ENCODE measurements around the gene ENO3. TPM values are rescaled to one million over a fixed set of nuclear protein-coding genes. Genes with fewer than 3 reads are reported as not detected.

Gene ENO3
- total RNA-seq, 1 donor from 2014 or later: 4.0 TPM

GRCh38 chr17:4949321-4950074, 1.4 kb upstream of the ENO3 start:
- DNase-seq (ENCODE audit: low spot score): peak; percentile 93

DNA sequence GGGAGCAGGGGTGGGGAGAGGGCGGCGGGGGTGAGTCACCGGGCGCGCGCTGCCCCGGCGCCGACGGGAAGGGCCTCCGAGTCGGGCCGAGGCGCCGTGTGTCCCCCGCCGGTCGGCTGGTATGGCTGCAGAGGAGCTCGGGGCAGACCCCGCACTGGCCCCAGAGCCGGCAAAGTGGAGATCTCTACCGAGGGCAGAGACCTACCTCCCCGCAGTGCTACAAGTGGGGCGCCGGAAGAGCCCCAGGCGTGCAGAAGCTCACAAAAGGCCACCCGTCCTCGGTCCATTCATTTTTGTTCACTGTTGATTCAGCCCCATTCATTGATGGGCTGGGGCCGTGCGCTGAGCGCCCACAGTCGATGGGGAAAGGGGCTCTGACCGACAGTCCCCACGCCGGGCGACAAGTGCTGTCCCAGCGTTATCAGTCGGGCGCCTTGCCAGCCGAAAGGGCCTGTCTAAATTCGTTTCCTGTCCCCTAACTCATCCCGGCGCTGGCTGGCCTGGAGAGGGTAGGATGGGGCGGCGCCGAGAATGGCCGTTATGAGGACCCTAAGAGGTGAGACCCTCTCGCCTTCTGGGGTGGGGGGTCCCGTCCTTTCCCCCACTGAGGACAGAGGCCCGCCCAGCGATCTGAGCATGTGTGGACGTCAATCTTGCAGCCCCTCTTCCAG, 709 bp upstream of the ENO3 start:
- DNase-seq (ENCODE audit: low spot score): no peak

DNA sequence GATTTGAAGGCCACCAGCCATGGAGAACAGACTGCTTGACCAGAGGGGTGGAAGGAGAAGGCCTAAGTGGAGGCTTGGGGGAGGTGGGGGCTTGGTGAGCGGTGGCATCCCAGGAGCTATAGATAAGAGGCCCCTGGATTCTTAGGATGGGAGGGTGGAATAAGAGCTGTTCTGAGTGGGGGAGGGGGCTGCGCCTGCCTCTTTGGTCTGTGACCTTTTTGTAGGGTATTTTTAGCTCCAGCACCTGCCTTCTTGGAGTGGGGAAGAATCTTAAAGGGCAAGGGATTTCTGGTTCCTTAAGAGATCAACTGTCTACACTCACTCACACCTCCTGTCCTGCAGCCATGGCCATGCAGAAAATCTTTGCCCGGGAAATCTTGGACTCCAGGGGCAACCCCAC, 567 bp downstream of the ENO3 start:
- DNase-seq (ENCODE audit: low spot score): no peak

- DNase-seq (ENCODE audit: low spot score): no peak
These were observed 2.6 kb downstream of the ENO3 start for GRCh38 chr17:4953451-4953961.

DNA sequence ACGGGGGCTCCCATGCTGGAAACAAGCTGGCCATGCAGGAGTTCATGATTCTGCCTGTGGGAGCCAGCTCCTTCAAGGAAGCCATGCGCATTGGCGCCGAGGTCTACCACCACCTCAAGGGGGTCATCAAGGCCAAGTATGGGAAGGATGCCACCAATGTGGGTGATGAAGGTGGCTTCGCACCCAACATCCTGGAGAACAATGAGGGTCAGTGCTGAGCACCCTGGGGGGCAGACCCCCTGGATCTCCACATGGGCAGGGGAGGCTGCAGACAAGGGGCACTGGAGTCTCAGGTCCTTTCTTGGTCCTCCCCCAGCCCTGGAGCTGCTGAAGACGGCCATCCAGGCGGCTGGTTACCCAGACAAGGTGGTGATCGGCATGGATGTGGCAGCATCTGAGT, 4.2 kb downstream of the ENO3 start:
- DNase-seq (ENCODE audit: low spot score): no peak

- DNase-seq (ENCODE audit: low spot score): no peak
These were observed 5.7 kb downstream of the ENO3 start for GRCh38 chr17:4956493-4957061.

DNA sequence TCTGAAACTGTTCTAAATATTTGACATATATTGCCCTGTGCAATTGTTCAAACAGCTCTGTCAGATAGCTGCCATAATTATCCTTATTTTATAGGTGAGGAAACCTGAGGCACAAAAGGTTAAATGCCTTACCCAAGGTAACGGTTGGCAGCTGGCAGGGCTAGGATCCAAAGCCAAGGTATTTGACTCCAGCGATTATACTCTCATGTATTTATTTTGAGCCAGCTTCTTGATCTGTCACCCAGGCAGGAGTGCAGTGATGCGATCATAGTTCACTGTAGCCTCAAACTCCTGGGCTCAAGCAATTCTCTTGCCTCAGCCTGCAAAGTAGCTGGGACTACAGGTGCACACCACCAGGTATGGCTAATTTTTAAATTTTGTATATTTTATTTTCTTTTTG, 7.2 kb downstream of the ENO3 start:
- no peak for DNase-seq (ENCODE audit: low spot score)

- no peak for DNase-seq (ENCODE audit: low spot score)
These were observed 8.5 kb downstream of the ENO3 start for GRCh38 chr17:4959261-4959965.

GRCh38 chr17:4960279-4960922, 9.5 kb downstream of the ENO3 start:
- DNase-seq (ENCODE audit: low spot score): no peak

GRCh38 chr17:4965311-4965986, 14.5 kb downstream of the ENO3 start:
- DNase-seq (ENCODE audit: low spot score): no peak

DNA sequence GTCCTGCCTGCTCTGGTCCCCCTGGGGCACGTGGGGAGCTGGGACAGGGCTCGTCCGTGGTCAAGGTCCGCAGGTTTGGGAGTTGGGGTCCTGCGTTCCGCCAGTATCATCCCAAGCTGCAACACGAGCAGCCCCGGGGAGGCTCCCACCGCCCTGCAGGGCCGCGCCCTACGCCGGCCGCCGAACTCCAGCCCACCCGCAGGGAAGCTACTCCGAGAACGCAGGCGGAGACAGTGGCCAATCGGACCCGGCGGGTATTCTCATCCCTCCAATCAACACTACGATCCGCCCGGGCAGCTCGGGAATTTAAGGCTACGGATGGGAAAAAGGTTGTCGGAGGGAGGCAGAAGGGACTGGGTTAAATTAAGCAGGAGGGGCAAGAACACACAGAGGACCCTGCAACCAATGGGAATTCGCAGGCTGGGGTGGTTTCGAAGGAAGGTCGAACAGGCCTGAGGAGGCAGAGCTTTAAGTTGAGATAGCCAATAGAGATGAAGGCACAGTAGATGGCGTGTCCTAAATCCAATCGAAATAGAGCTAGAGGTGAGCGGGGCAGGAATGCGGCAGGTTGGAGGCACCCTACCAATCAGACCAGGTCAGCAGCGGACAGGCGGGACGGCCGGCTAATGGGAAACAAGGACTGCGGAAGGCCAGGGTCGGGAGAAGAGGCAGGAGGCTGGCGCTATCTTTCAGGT, 16.1 kb downstream of the ENO3 start:
- peak; percentile 98 for DNase-seq (ENCODE audit: low spot score)

DNA sequence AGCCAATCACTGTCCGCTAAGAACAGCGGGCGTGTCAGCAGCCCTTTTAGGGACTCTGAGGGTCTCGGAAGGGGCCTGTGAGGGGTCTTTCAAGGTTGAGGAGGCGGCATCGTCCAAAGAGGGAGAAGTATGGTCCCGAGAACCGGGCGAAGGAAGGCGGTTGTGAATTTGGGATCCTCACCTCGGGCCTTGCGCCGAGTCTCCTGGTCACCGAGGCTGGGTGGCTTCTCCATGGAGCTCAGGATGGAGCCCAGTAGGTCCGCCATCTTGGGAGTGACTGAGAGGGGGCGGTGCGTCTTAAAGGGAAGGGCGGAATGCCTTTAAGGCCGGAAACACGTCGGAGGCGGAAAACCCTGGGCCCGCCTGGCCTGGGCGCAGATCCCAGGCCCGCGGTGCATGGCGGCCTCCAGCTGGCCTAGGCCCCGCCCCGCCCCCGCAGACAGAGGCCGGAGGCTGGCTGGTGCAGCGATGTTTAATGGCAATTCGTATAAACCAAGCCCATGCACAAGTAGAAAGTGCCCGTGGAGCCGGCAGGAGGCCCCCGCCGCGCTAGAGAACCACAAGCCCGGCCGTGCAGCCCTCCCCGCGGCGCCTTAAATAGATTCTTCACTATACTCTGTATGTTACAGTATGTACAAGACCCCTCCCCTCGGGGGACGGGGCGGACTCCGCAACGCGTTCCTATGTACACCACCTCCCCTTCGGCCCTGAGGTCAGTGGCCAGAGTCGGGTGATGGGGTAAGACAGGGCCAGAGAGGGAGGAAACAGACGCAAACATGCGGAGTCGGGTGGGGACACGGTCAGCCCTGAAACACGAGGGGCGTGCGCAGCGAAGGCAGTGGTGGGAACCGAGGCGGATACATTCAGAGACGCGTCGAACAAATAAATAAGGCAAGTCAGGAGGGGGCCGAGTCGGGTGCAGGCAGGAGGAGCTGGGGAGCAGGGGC, 16.9 kb downstream of the ENO3 start, which contains the start of gene SPAG7:
SPAG7 (minus strand) TSS at position 279 of the 947 bp plus-strand sequence; CDS start at position 266, 13 bp downstream.
- peak; percentile 96 for DNase-seq (ENCODE audit: low spot score)

DNA sequence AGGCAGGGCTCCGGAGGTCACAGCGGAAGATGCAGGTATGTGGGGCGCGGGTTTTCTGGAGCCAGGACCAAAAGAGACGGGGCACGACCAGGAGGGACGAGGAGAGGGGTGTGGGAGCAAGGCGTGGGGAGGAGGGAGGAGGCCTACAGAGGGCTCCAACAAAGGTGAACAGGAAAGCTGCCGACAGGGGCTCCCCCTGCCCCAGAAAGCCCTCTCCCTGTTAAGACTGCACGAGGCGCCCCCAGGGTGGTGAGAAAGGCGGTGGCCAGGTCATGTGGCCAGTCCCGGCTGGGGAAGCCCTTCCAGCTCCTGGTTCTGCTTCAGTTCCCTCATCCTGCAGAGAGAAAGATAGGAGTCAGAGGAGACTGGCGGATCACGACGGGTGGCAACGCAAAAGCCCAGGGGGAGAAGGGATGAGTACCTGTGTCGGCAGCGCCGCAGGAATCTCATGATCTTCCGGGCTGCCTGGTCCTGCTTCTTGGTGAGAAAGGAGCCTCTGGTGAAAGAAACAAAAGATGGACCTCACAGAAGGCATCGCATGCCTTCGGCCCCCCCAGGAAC, 17.6 kb downstream of the ENO3 start:
- no peak for DNase-seq (ENCODE audit: low spot score)

- no peak for DNase-seq (ENCODE audit: low spot score)
These were observed 18.2 kb downstream of the ENO3 start for GRCh38 chr17:4969047-4969550.

- no peak for DNase-seq (ENCODE audit: low spot score)
These were observed 18.7 kb downstream of the ENO3 start for GRCh38 chr17:4969551-4970173.

- no peak for DNase-seq (ENCODE audit: low spot score)
These were observed 19.4 kb downstream of the ENO3 start for GRCh38 chr17:4970273-4970672.

DNA sequence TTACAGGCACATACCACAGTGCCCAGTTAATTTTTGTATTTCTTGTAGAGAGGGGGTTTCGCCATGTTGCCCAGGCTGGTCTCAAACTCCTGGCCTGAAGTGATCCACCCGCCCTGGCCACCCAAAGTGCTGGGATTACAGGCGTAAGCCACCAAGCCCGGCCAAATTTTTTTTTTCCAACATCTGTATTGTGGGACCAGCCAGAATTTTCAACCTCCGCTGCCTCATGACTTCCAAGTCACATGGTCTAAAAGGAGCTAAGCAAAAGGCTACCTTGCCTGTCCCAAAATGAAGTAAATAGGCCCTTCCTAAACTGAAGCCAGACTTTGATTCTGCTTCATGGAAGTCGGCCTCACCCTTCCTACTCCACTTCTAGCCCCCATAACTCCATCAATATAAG, 20.9 kb downstream of the ENO3 start:
- no peak for DNase-seq (ENCODE audit: low spot score)

- no peak for DNase-seq (ENCODE audit: low spot score)
These were observed 21.4 kb downstream of the ENO3 start for GRCh38 chr17:4972322-4972721.
